ENCODE data around the gene ELOVL7.

The ELOVL7 gene
- long read RNA-seq, result 0 reads

DNA sequence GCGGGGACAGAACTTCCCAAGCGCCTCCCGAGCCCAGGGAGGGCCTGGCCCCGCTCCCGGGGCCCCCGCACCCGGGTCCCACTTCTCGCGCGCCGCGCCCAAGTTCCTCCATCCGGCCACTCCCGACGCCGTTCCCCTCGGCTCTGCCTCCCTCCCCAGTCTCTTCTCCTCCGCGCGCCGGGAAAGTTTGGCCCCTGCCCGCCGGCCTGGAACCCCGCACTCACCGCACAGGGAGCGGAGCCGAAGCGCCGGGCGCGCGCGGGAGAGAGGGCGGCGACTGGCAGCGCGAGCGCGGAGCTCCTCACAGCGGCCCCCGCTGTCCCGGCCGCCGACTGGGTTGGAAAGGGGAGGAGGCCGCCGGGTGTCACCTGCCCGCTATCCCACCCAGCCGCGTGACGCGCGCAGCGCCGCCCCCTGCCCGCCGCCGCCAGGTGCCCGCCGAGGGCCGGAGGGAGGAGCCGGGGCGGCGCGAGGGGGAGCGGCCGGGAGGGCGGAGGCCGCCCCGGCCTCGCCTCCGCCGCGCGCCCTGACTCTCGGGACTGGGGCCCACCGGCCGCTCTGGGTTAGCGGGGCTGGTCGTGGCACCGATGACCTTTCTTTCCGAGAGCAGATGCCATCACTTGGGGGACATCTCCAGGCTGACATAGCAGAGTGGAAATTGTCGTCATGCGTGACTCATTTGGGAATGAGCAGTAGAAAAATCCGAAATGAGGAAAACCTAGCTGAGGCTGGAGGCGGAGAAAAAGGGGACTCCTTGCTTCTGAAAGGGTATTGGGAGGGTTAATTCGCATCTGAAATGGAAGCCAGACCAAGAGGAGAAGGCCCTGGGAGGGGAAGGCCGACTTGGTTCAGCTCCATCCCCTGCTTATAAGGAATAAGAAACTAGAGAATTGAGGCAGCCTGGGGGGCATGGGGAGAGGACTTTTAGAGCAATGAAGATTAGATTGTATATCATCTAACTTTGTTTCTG lies at the start of gene ELOVL7:
Gene ELOVL7 (minus strand): TSS at position 334 of the 970 bp plus-strand sequence. CDS start 56,872 bp downstream, outside the sequence.
- H3K27me3 ChIP-seq (ENCODE audit: insufficient read depth, poor library complexity, severe bottlenecking), result peaks cover 5% of the 10 kb centered on the region
- H3K4me3 ChIP-seq (replicated peaks; ENCODE audit: insufficient read depth, low read length), result peak within 1 kb of the TSS; percentile 61
- DNase-seq (ENCODE audit: low read depth in 1 of 2, low spot score in 1 of 2), result peak in 1 of 2 experiments; percentile 4
- H3K27ac ChIP-seq (replicated peaks), result no peak within 1 kb of the TSS
- TF ChIP-seq GABPA (IDR thresholded peaks at IDR 0.05; ENCODE audit: low read depth) (no peak), SPI1 (IDR thresholded peaks at IDR 0.05; ENCODE audit: borderline replicate concordance, low read depth) (no peak), POLR2AphosphoS5 (IDR thresholded peaks at IDR 0.05; ENCODE audit: low read depth) (no peak)
- TF ChIP-seq, protein P1, sequence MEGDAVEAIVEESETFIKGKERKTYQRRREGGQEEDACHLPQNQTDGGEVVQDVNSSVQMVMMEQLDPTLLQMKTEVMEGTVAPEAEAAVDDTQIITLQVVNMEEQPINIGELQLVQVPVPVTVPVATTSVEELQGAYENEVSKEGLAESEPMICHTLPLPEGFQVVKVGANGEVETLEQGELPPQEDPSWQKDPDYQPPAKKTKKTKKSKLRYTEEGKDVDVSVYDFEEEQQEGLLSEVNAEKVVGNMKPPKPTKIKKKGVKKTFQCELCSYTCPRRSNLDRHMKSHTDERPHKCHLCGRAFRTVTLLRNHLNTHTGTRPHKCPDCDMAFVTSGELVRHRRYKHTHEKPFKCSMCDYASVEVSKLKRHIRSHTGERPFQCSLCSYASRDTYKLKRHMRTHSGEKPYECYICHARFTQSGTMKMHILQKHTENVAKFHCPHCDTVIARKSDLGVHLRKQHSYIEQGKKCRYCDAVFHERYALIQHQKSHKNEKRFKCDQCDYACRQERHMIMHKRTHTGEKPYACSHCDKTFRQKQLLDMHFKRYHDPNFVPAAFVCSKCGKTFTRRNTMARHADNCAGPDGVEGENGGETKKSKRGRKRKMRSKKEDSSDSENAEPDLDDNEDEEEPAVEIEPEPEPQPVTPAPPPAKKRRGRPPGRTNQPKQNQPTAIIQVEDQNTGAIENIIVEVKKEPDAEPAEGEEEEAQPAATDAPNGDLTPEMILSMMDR (IDR thresholded peaks at IDR 0.05; ENCODE audit: insufficient read depth, low read length), result no peak
- TF ChIP-seq, protein P2, sequence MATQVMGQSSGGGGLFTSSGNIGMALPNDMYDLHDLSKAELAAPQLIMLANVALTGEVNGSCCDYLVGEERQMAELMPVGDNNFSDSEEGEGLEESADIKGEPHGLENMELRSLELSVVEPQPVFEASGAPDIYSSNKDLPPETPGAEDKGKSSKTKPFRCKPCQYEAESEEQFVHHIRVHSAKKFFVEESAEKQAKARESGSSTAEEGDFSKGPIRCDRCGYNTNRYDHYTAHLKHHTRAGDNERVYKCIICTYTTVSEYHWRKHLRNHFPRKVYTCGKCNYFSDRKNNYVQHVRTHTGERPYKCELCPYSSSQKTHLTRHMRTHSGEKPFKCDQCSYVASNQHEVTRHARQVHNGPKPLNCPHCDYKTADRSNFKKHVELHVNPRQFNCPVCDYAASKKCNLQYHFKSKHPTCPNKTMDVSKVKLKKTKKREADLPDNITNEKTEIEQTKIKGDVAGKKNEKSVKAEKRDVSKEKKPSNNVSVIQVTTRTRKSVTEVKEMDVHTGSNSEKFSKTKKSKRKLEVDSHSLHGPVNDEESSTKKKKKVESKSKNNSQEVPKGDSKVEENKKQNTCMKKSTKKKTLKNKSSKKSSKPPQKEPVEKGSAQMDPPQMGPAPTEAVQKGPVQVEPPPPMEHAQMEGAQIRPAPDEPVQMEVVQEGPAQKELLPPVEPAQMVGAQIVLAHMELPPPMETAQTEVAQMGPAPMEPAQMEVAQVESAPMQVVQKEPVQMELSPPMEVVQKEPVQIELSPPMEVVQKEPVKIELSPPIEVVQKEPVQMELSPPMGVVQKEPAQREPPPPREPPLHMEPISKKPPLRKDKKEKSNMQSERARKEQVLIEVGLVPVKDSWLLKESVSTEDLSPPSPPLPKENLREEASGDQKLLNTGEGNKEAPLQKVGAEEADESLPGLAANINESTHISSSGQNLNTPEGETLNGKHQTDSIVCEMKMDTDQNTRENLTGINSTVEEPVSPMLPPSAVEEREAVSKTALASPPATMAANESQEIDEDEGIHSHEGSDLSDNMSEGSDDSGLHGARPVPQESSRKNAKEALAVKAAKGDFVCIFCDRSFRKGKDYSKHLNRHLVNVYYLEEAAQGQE (IDR thresholded peaks at IDR 0.05; ENCODE audit: insufficient replicate concordance, low read depth), result no peak

DNA sequence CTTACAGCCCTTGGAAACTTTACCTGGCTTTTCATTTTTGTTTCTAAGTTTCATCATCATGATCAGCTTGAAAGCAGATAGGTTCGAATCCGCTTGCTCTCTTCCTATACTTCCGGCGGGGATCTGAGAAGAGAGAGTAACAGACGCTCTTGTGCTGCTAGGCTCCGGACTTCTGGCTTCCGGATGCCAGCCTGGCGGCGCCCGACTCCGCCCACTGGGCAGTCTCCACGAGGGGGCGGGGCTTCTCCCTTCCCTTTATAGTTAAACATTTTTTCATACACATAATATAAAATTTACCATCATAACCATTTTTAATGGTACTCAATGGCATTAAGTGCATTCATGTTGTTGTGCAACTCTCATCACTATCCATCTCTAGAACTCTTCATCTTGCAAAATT lies 49.5 kb upstream of the ELOVL7 start:
- TF ChIP-seq POLR2AphosphoS5 (IDR thresholded peaks at IDR 0.05; ENCODE audit: low read depth) (no peak), GABPA (IDR thresholded peaks at IDR 0.05; ENCODE audit: low read depth) (no peak)

DNA sequence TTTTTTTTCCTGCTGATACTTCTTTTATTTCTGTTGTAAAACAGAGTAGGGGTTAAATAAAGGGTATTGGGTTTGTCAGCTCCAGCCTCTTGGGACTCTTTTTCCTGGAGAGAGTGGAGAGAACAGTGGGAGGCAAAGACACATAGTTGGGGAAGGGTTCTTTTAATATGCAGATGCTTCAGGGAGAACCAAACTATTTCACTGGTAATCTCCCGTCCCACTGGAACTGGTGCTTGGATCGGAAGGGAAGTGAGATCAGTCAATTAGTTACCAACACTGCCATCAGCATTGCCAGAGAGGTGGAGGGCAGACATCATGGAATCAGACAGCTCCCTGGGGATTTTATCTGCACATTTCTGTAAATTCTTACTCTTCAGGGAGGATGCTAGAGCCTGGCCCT lies 47.6 kb upstream of the ELOVL7 start:
- H3K4me3 ChIP-seq (replicated peaks; ENCODE audit: insufficient read depth, low read length), result no peak overlapping the region
- DNase-seq (ENCODE audit: low read depth in 1 of 2, low spot score in 1 of 2), result no peak
- H3K27me3 ChIP-seq (ENCODE audit: insufficient read depth, poor library complexity, severe bottlenecking), result no peaks in the 10 kb centered on the region
- no peak overlapping the region for H3K27ac ChIP-seq (replicated peaks)
- TF ChIP-seq POLR2AphosphoS5 (IDR thresholded peaks at IDR 0.05; ENCODE audit: low read depth) (no peak), GABPA (IDR thresholded peaks at IDR 0.05; ENCODE audit: low read depth) (no peak), SPI1 (IDR thresholded peaks at IDR 0.05; ENCODE audit: borderline replicate concordance, low read depth) (no peak)
- TF ChIP-seq, protein P2 (IDR thresholded peaks at IDR 0.05; ENCODE audit: insufficient replicate concordance, low read depth), result no peak
- TF ChIP-seq, protein P1 (IDR thresholded peaks at IDR 0.05; ENCODE audit: insufficient read depth, low read length), result no peak

More for the DNA sequence above, 49.5 kb upstream of the ELOVL7 start:
- H3K27ac ChIP-seq (replicated peaks), result no peak overlapping the region
- no peak overlapping the region for H3K4me3 ChIP-seq (replicated peaks; ENCODE audit: insufficient read depth, low read length)
- DNase-seq (ENCODE audit: low read depth in 1 of 2, low spot score in 1 of 2), result no peak
- no peaks in the 10 kb centered on the region for H3K27me3 ChIP-seq (ENCODE audit: insufficient read depth, poor library complexity, severe bottlenecking)

DNA sequence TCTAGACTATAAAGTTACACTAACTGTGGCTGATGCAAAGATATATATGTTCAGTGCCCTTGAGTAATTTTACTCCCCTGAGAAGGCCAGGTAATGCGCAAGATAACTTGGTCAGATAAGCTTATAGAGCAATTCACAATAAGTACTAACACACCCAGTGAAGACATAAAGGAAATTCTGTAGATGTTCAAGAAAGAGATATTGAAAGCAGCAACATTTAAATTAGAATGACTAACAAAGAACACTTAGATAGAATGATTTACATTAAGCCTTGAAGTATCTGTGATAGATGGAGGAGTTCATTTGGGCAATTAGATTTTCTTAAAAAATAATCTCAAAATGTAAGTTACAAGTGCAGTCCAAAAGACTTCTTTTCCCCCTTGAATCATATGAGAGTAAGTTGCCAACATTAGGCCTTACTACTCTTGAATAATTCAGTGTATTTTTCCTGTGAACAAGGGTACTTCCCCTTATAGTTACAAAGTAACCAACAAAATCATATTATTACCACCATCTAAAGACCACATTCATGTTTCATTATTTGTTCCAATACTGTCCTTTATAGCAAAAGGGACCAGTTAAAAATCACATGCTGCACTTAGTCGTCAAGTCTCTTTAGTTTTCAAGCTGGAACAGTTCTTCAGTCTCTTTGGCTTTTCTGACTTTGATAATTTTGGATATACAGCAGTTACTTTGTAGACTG lies 44.4 kb upstream of the ELOVL7 start:
- Histone ChIP-seq H3K4me3 (replicated peaks; ENCODE audit: insufficient read depth, low read length) (no peak overlapping the region), H3K27ac (replicated peaks) (no peak overlapping the region), H3K27me3 (ENCODE audit: insufficient read depth, poor library complexity, severe bottlenecking) (no peaks in the 10 kb centered on the region)
- TF ChIP-seq GABPA (IDR thresholded peaks at IDR 0.05; ENCODE audit: low read depth) (no peak), POLR2AphosphoS5 (IDR thresholded peaks at IDR 0.05; ENCODE audit: low read depth) (no peak), SPI1 (IDR thresholded peaks at IDR 0.05; ENCODE audit: borderline replicate concordance, low read depth) (no peak)
- TF ChIP-seq, protein P1 (IDR thresholded peaks at IDR 0.05; ENCODE audit: insufficient read depth, low read length), result no peak
- TF ChIP-seq, protein P2 (IDR thresholded peaks at IDR 0.05; ENCODE audit: insufficient replicate concordance, low read depth), result no peak
- DNase-seq (ENCODE audit: low read depth in 1 of 2, low spot score in 1 of 2), result no peak
